ENCODE measurements around the gene ICAM2.
A peak's percentile ranks its signal among the peaks of the same experiment; 100 is the strongest.

The ICAM2 gene

DNA sequence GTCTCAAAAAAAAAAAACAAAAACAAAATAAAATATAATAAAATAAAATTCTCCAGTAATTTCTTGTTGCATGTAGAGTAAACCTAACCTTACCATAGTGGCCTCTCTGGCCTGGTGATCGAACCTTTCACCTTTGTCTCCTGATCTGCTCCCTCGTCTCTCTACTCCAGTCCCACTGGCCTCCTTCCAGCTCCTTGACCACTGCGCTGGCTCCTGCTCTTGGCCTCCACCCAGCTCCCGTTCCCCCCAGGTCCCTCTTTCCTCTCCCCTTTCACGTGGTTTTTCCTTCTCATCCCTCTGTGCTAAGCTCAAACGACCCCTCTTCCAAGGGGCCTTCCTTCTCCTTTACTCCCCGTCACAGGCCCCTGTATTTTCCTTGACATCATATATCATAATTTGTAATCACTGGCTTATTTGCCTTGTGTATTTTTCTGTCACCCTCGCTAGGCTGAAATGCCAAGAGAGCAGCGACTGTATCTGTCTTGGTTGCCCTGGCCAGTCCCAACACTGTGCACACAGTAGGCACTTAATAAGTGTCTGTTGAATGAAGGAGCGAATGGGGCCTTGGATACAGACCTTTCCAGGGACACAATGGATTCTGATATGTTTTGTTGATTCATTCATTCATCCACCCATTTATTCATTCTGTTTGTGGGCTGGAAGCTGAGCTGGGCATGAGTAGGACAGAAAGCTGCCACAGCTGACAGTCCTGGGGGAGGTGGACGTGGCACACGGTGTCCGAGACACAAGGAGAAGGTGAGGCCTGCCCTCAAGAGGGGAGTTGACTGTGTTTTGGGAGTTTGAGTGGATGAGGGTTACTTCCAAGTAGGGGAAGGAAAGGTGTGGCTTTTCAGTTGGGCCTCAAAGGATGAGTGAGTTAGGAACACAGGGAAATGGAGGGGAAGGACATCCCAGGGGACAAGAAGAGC lies 41.9 kb downstream of the ICAM2 start:
- no peak for DNase-seq (ENCODE audit: low read depth in 2 of 3, low spot score in 1 of 3)

DNA sequence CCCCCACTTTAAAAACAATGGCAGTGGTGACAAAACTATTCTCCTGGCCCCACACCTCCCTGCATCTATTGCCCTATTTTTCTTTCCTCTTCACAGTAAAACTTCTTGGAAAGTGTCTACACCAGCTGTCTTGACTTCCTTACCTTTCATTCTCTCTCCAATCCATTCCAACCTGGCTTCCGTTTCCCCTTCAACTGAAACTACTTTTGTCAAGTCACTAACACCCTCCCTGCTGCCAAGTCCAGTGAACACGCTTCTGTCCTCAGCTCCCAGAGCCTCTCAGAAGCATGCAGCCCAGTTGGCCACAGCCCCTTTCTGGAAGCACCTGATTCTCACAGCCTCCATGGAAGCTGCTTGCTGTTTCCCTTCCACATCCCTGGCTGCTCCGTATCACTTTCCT lies 43.7 kb downstream of the ICAM2 start:
- no peak for DNase-seq (ENCODE audit: low read depth in 2 of 3, low spot score in 1 of 3)

DNA sequence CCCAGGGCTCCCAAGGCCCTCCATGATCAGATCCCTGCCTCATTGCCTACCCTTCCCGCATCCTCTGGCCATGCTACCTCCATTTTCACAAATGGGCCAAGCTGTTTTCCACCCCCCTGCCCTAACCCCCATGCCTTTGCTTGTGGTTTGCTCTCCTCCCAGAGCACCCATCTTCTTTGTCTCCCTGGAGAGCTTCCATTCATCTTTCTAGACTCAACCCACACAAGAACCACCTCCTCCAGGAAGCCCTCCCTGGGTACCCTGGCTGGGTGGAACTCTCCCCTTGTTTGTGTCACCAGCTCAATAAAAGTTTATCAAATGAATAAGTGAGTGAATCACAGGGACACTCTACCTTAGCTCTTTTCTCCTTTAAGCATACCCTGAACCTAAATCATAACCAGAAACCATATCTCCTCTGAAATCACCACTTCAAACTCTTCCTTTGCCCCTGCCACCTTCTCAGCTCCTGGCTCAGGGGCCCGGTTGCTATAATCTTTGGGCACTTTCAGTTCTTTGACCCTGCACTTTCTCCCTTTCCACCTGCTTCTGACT lies 44.8 kb downstream of the ICAM2 start:
- no peak for DNase-seq (ENCODE audit: low read depth in 2 of 3, low spot score in 1 of 3)

DNA sequence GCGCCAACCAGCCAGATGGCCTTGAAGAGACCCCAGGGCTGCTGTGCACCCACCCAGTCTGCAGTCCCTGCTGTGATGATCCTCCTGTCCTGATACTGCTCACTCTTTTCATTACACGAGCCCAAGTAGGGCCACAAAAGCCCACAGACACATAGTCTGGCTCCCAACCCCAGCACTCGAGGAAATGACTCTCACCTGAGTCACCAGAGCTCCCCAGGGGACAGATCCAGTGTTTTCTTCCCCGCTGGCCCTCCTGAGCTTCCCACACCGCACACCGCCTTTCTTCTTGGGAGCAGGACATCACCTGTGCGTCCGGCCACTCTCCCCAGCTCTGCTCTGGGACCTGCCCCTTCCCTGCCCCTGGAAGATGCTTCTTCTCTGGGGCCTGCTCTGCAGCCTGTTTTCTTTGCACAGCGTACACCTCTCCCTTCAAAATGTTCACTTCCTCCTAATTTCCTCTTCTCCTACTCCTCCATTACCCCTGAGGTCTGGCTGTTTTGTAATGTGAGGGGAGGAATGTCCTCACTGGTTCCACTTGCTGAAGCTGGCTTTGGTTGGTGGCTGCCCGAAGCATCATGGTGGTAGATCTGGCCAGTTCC lies 45.7 kb downstream of the ICAM2 start:
- no peak for DNase-seq (ENCODE audit: low read depth in 2 of 3, low spot score in 1 of 3)

DNA sequence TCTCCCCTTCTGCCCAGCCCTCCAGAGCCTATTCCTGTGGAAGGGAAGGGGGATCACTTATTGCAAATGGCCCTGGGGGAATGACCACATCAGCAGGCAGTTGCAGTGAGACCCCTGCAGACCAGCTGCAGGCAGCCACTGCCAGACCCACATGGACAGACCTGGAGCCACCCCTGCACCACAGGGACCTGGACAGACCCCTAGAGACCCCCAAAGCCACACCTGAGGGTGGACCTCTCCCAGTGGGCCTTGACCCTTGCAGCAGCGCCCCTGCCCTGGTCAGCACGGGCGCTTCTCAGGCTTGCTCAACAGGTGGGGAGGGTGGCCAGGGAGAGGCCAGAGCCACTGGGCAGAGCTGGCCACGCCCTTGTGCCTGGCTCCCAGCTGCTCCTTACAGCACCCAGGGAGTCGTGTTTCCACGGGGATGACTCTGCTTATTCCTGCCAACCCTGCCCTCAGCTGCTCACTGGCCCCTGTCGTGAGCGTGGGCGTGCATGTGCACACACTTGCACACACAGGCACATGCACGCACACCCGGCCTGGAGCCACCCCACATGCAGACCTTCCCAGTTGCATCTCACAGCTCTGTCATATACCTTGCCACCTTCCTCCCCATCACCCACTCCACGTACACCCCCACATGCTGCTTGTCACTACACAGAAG lies 46.4 kb downstream of the ICAM2 start:
- no peak for DNase-seq (ENCODE audit: low read depth in 2 of 3, low spot score in 1 of 3)

DNA sequence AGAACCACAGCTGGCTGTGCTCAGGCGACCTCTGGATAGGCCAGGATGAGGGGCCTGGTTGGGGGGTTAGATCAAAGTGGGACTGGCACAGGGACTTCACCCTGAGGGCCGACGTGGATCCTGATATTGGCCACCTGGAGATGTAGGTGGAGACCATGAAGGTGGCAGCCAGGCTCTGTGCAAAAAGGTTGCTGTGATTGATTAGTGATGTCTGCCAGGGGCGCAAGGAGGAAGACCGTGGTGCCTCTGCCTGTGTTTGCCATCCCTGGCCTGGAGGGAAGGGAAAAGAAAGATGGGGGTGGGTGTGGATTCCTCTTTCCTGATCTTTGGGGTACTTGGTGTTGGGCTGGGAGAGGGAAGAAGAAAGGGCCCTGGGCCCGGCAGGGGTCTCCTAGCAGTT lies 47.2 kb downstream of the ICAM2 start:
- no peak for DNase-seq (ENCODE audit: low read depth in 2 of 3, low spot score in 1 of 3)

DNA sequence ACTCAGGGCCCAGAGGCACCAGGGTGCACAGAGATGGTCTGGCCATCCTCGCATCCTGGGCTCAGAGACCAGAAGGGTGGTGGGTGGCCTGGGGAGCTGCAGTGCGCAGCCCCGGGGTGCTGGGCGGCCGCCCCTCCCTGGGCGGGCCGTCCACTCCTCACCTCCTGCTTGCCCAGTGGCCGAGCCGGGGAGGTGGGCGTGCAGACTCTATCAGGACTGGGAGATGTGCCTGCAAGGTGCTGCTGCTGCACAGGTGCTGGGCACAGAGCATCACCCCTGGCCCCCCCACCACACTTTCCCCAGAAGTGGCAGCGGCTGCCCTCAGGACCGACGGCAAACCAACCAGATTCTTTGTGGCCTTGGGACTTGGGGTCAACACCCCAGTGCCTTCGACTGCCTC lies 47.6 kb downstream of the ICAM2 start, which contains the start of gene SCN4A:
SCN4A (minus strand) TSS at position 123 of the 400 bp plus-strand sequence; CDS start at position 46, 77 bp downstream.
- no peak for DNase-seq (ENCODE audit: low read depth in 2 of 3, low spot score in 1 of 3)

DNA sequence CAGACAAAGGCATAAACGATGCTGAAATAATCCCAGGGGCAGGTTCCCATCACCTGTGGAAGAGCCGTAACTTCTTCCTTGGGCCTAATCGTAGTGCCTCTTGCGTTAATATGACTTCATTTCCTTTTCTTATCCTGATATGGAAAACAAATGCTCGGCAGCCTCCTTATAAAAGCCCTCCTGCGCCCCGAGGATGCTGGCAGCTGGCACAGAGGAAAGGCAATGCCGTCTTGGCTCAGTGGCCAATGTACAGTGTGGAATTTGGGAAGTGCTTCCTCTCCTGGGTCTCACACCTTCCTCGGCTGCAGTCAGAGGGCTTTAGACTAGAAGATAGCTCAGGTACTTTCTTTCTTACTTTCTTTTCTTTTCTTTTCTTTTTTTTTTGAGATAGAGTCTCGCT lies 51.2 kb downstream of the ICAM2 start:
- no peak for DNase-seq (ENCODE audit: low read depth in 2 of 3, low spot score in 1 of 3)

DNA sequence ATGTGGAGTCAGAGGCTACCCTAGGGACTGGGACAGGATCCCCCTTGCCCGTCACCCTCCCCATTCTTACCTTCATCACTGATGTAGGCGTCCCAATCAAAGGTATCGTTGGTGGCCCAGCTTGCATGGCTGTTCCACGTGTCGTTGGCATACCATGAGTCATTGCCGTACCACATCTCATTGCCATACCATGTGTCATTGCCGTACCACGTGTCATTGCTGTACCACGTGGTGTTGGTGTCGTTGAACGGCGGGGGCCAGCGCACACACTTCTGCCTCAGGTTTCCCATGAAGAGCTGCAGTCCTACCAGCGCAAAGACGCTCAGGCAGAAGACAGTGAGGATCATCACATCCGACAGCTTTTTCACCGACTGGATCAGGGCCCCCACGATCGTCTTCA lies 52.5 kb downstream of the ICAM2 start:
- no peak for DNase-seq (ENCODE audit: low read depth in 2 of 3, low spot score in 1 of 3)

DNA sequence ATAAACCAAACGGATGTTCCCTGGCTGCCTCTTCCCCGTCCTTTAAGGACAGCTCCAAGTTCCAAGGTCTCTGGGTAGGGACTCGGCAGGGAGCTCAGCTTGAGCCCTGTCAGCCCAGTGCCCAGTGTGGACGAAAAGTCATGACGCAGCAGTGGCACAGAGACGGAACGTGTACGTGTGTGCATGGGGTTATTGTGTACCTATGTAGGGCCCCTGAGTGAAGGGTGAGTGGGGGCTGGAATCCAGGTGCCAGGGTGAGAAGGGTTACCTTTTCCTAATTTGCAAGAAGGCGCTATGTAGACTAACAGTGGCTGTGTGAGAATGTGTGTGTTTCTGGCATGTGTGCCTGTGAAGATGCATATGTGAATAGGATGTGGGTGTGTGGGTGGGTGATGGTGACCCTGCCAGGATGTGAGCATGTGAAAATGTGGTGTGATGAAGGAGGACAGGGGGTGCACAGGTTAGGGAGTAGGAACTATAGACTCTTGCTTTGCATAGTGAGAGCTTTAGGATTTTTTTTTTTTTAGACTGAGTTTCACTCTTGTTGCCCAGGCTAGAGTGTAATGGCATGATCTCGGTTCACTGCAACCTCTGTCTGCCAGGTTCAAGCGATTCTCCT lies 53.7 kb downstream of the ICAM2 start:
- DNase-seq (ENCODE audit: low read depth in 2 of 3, low spot score in 1 of 3) = no peak

DNA sequence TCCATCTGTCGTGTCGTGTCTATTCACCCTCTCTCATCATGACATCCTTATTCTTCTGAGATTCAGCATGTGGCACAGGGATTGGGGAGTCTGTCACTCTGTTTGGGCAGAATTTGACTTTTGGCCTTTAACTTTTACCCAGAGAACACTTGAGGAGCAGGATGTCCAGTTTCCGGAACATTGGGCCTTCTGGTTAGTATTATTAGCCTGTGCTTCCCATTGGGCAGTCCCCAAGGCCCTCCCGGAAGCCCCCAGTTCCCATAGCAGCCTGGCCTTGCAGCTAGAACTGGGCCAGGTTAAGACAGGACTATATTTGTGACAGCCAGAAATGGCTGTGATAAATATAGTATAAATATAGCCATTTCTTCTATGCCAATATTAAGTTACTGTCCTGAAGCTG lies 57.3 kb downstream of the ICAM2 start:
- DNase-seq (ENCODE audit: low read depth in 2 of 3, low spot score in 1 of 3) = no peak

DNA sequence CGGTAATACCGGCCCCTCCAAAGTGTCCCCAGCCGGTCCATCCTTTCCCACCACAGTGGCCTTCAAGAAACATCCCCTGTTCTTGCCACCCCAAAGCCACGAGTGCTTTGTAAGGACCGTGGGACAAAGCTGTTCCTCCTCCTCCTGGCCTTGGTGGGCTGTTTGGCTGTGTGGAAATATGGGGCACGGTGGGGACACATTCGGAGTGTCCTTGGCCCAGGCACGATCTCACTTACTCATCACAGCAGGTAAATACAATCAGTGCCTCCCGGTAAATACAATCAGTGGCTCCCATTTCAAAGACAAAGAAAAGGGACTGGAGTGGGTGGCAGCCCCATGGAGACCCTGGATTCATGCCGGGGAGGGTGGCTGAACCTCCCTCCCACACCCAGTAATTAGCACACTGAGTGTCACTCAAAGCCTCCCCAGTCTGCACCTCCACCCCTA lies 58.1 kb downstream of the ICAM2 start:
- DNase-seq (ENCODE audit: low read depth in 2 of 3, low spot score in 1 of 3) = no peak

DNA sequence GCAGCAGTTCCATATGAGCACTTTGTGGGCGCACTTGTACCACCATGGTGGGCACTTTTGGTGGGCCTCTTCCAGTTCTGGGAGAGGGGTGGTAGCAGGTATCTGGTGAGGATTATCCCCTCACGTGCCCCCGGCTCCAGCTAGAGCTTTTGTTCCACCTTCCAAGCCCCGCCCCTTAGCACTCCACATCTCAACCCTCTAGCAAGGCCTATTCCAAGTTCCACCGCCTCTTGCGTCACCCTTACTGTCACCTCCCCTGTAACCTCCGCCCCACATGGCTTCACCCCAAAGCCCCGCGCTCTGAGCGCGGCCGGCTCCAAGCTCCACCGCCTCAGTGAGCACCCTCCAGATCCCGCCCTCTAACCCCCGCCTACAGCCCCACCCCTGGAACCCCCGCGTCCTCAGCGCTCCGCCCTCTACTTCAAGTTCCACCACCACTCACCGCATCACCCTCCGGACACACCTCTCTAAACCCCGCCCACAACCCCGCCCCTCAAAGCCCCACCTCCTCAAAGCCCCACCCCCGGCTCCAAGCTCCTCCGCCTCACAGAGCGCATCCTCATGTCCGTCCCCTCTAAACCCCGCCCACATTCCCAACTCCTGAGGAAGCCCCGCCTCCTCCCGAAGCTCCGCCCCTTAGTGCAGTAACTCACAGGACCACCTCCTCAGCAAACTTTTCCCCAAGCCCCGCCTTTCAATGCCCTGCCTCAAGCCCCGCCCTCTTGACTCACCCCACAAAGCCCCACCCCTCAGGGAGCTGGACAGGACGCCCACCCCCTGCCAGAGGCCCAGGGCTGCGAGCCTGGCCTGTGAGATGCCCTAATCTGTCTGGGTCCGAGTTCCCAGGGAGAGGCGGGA lies 58.8 kb downstream of the ICAM2 start:
- DNase-seq (ENCODE audit: low read depth in 2 of 3, low spot score in 1 of 3) = peak; percentile 28 to 46 (median 45)

DNA sequence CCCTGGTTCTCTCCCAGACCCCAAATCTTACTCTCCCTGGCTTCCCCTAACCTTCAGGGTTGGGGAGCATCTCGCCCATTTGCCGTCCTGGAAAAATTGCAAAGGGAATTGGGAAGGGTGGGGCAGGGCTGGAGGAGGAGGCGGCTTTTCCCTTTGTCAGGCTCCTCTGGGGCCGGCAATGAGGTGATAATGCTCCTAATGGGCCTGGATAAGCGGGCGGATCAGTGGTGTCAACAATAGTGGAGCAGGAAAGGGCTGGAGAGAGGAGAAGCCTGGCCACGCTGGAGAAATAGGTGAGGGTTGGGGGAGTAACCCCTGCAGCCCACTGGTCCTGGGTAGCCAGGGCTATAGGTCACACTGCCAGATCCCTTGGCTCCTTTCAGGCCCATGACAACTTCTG lies 60.0 kb downstream of the ICAM2 start:
- DNase-seq (ENCODE audit: low read depth in 2 of 3, low spot score in 1 of 3) = no peak

DNA sequence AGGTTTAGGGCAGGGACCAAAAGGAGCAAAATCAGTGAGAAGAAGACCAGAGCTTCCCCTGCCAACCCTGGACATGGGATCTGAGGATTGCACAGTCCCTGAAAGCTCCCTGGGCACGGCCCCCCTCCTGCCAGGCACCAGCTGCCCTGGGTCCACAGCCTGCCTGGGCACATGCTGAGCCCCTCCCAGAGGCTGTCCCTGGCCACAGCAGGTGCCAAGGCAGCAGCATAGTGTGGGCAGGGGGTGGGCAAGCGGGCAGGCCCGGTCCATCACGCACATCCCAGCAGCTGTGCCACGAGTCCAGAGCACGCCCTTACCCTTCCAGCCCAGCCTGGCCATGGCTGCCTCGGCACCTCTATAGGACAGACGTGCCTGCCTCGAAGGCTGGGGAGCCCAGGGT lies 60.4 kb downstream of the ICAM2 start:
- no peak for DNase-seq (ENCODE audit: low read depth in 2 of 3, low spot score in 1 of 3)

DNA sequence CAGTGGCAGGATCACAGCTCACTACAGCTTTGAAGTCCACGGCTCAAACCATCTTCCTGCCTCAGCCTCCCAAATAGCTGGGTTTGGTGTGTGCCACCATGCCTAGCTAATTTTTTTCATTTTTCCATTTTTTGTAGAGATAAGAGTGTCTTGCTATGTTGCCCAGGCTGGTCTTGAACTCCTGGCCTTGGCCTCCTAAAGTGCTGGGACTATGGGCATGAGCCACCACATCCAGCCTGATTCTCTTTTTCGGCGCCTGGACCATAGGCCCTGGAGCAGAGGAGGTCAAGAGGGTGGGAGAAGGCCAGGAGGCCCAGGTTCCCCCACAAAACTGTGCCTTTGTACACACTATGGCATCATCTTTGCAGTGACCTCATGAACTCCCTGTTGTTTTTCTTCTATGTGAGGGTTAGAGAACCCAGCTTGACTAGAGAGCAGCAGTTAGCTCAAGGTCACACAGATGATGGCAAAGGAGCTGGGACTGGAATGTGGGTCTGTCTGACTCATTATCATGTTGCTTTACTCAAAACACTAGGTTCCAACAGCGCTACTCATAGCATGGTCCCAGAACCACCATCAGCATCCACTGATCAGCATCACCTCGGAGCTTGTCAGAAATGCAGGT lies 64.0 kb downstream of the ICAM2 start:
- no peak for DNase-seq (ENCODE audit: low read depth in 2 of 3, low spot score in 1 of 3)

DNA sequence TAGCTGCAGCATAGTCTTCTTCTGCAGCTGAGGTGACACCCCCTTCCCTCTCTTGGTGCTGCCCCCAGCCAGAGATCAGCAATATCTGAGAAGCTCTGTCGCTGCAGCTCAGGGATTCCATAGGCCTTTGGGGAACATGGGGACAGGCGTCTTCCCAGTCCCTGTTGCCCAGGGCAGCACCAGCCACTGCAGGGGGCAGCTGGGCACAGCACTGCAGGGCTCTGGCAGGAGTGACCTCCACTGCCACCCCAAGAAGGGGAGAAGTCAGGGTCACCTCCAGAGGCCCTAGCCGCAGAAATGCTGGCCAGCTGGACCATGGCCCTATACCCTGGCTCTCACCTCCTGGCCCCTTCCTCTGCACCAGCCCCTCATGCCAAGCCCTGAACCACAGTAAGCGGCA lies 64.6 kb downstream of the ICAM2 start:
- DNase-seq (ENCODE audit: low read depth in 2 of 3, low spot score in 1 of 3) = no peak

DNA sequence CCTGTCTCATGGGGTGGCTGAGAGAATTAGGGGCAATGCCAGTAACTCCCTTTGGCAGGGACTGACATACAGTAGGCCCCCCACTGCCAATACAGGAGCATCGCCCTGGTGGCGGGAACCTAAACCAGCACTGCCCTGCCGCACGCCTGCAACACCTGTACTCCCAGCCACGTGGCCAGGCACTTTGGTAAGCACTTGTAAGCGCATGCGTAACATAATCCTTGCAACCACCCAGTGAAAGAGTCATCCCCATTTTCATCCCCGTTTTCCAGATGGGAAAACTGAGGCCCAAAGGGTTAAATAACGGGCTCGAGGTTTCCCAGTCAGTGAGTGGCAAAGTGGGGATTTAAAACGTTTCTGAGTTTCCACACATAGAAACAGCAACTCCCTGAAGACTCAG lies 65.2 kb downstream of the ICAM2 start:
- DNase-seq (ENCODE audit: low read depth in 2 of 3, low spot score in 1 of 3) = no peak

DNA sequence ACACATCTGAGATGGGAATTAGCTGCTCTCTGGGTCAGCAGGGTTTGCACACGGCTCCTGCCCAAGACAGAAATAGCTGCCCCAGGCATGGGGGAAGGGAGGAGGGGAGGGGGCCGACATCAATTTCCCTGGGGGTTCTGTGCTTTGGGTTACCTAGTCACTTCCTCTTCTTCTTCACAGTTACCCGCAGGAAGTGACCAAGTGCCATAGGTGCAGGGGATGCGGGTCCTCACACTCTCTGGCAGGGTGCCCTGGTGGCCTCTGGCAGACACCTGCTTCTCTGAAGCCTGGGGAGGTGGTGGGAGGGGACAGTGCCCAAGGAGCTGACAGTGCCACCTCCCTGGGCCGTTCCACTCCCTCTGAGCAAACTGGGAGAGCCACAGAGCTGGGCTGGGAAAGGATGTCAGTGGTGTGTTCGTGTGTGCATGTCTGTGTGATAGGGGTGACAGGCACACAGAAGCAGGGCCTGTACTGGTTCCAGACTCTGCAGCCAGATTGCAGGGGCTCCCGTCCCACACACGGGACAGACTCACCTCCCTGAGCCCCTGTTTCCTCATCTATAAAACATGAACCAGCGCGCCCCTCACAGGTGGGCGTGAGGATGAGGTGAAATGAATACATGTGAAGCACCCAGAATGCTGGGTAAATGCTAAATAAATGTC lies 65.9 kb downstream of the ICAM2 start:
- DNase-seq (ENCODE audit: low read depth in 2 of 3, low spot score in 1 of 3) = no peak

All from stimulated activated CD4-positive, alpha-beta T cell treated with anti-CD3 and anti-CD28 coated beads, Interleukin-12 subunit alpha, Interleukin-12 subunit beta, amount 100 ng/mL, for 48 hours (primary cell).